Measurements from ENCODE around the gene HEY2.

HEY2 gene

DNA sequence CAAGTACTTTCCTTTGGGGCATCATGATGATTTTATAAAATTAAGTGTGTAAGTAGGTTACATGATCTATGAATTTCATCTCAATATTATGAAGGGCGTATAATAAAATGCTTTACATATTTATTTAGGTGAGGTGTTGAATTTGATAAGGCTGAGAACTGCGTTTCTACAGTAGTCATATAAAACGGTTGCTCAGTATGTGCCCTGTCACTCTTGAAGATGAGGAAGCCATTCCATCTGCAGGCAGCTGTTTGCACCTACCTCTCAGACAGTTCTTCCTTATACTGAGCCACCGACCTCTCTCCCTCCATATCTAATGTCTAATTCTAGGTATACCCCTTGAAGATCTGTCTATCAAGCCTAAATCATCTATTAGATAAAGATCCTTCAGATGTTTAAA is 57.4 kb downstream of the HEY2 start:
- no peak for TF ChIP-seq CTCF (IDR thresholded peaks at IDR 0.05; ENCODE audit: control insufficient read depth, extremely low read depth, insufficient read depth)
- no peak overlapping the region for H3K4me3 ChIP-seq (ENCODE audit: low read depth, low read length)
- no peak for DNase-seq (ENCODE audit: low read depth)

DNA sequence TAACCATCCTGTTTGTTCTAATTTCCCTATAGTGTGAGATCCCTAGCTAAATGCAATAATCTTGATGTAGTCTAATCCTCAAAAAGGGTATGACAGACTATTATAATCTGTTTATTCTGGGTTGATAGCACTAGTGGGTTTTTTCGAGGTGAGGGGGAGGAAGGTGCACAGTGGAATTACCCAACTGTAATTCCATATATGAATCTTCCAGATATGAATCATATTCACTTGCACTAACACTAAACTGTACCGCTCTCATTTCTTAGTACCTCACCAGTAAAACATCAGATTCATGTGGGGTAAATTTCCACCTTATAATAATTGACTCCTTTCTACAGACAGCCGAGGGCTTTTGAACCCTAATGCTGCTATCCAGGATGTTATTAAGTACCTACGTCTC is 57.9 kb downstream of the HEY2 start:
- no peak for TF ChIP-seq CTCF (IDR thresholded peaks at IDR 0.05; ENCODE audit: control insufficient read depth, extremely low read depth, insufficient read depth)
- H3K4me3 ChIP-seq (ENCODE audit: low read depth, low read length): no peak overlapping the region
- no peak for DNase-seq (ENCODE audit: low read depth)

GRCh38 chr6:125808060-125808459 is 58.6 kb downstream of the HEY2 start:
- no peak for TF ChIP-seq CTCF (IDR thresholded peaks at IDR 0.05; ENCODE audit: control insufficient read depth, extremely low read depth, insufficient read depth)
- no peak for DNase-seq (ENCODE audit: low read depth)
- H3K4me3 ChIP-seq (ENCODE audit: low read depth, low read length): no peak overlapping the region

GRCh38 chr6:125808591-125808990 is 59.2 kb downstream of the HEY2 start:
- no peak for DNase-seq (ENCODE audit: low read depth)
- no peak overlapping the region for H3K4me3 ChIP-seq (ENCODE audit: low read depth, low read length)
- no peak for TF ChIP-seq CTCF (IDR thresholded peaks at IDR 0.05; ENCODE audit: control insufficient read depth, extremely low read depth, insufficient read depth)

- H3K4me3 ChIP-seq (ENCODE audit: low read depth, low read length): no peak overlapping the region
- TF ChIP-seq CTCF (IDR thresholded peaks at IDR 0.05; ENCODE audit: control insufficient read depth, extremely low read depth, insufficient read depth): no peak
- no peak for DNase-seq (ENCODE audit: low read depth)
Measured at GRCh38 chr6:125809570-125810170, 60.2 kb downstream of the HEY2 start.

DNA sequence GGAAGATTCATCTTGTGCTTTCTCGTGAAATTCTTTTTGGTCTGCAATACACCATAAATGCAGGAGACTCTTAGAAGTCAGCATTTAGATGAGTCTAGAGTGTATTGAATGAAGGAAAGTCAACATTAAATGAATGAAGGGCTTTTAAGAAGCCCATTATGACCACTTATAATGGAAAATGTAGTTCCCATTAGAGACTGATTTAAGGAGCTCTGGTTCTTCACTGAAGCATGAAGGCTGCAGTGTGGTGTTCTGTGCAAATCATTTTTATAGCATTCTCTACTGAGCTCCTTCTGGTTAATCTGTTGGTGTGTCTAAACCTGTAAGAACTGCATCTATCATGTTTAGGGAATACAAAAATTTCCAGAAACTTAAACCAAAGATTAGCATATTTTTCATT is 61.0 kb downstream of the HEY2 start:
- no peak for DNase-seq (ENCODE audit: low read depth)
- no peak for TF ChIP-seq CTCF (IDR thresholded peaks at IDR 0.05; ENCODE audit: control insufficient read depth, extremely low read depth, insufficient read depth)
- no peak overlapping the region for H3K4me3 ChIP-seq (ENCODE audit: low read depth, low read length)
